ENCODE data around the gene DCAF5. TPM values are rescaled to one million over a fixed set of nuclear protein-coding genes. Genes with fewer than 3 reads are reported as not detected.
A peak's percentile ranks its signal among the peaks of the same experiment; 100 is the strongest.

DCAF5 gene
- total RNA-seq, 1 donor from 2014 or later, result 57.8 TPM

GRCh38 chr14:69045857-69046475, 107.0 kb downstream of the DCAF5 start:
- no peak for DNase-seq
- intact Hi-C loops (cut with micrococcal nuclease), result no loop called here
- no peak overlapping the region for H3K4me3 ChIP-seq
- no peaks in the 10 kb centered on the region for H3K27me3 ChIP-seq (ENCODE audit: low read depth)
- H3K27ac ChIP-seq (replicated peaks), result peak overlapping the region; percentile 83
- H3K9me3 ChIP-seq (replicated peaks), result no peaks in the 10 kb centered on the region
- no peaks in the 10 kb centered on the region for H3K36me3 ChIP-seq
- no peak for TF ChIP-seq CTCF (IDR thresholded peaks at IDR 0.05; ENCODE audit: borderline replicate concordance)
- H3K4me1 ChIP-seq, result peaks cover 86% of the 10 kb centered on the region

- no peaks in the 10 kb centered on the region for H3K36me3 ChIP-seq
- TF ChIP-seq CTCF (IDR thresholded peaks at IDR 0.05; ENCODE audit: borderline replicate concordance), result no peak
- DNase-seq, result peak; percentile 51
- no peaks in the 10 kb centered on the region for H3K9me3 ChIP-seq (replicated peaks)
- intact Hi-C loops (cut with micrococcal nuclease), result no loop called here
- H3K4me1 ChIP-seq, result peaks cover 77% of the 10 kb centered on the region
- no peak overlapping the region for H3K4me3 ChIP-seq
- no peaks in the 10 kb centered on the region for H3K27me3 ChIP-seq (ENCODE audit: low read depth)
- H3K27ac ChIP-seq (replicated peaks), result peak overlapping the region; percentile 83
Measured at GRCh38 chr14:69044965-69045555, 107.9 kb downstream of the DCAF5 start.

- H3K27ac ChIP-seq (replicated peaks), result peak overlapping the region; percentile 54
- intact Hi-C loops (cut with micrococcal nuclease), result no loop called here
- H3K4me1 ChIP-seq, result peaks cover 69% of the 10 kb centered on the region
- no peak for DNase-seq
- TF ChIP-seq CTCF (IDR thresholded peaks at IDR 0.05; ENCODE audit: borderline replicate concordance), result no peak
- no peaks in the 10 kb centered on the region for H3K36me3 ChIP-seq
- H3K4me3 ChIP-seq, result no peak overlapping the region
- no peaks in the 10 kb centered on the region for H3K27me3 ChIP-seq (ENCODE audit: low read depth)
- H3K9me3 ChIP-seq (replicated peaks), result no peaks in the 10 kb centered on the region
Measured at GRCh38 chr14:69044296-69044695, 108.6 kb downstream of the DCAF5 start.

GRCh38 chr14:69043596-69044260, 109.2 kb downstream of the DCAF5 start:
- H3K9me3 ChIP-seq (replicated peaks), result no peaks in the 10 kb centered on the region
- peak overlapping the region; percentile 54 for H3K27ac ChIP-seq (replicated peaks)
- TF ChIP-seq CTCF (IDR thresholded peaks at IDR 0.05; ENCODE audit: borderline replicate concordance), result no peak
- H3K4me1 ChIP-seq, result peaks cover 69% of the 10 kb centered on the region
- no peaks in the 10 kb centered on the region for H3K36me3 ChIP-seq
- intact Hi-C loops (cut with micrococcal nuclease), result no loop called here
- DNase-seq, result no peak
- no peak overlapping the region for H3K4me3 ChIP-seq
- H3K27me3 ChIP-seq (ENCODE audit: low read depth), result no peaks in the 10 kb centered on the region

GRCh38 chr14:69042787-69043444, 110.0 kb downstream of the DCAF5 start:
- H3K9me3 ChIP-seq (replicated peaks), result no peaks in the 10 kb centered on the region
- H3K27ac ChIP-seq (replicated peaks), result peak overlapping the region; percentile 54
- H3K4me3 ChIP-seq, result no peak overlapping the region
- DNase-seq, result peak; percentile 39
- no peaks in the 10 kb centered on the region for H3K36me3 ChIP-seq
- intact Hi-C loops (cut with micrococcal nuclease), result no loop called here
- TF ChIP-seq CTCF (IDR thresholded peaks at IDR 0.05; ENCODE audit: borderline replicate concordance), result no peak
- peaks cover 69% of the 10 kb centered on the region for H3K4me1 ChIP-seq
- H3K27me3 ChIP-seq (ENCODE audit: low read depth), result no peaks in the 10 kb centered on the region
